Esophagus muscularis mucosa (tissue), 3 donors: ENCODE data around the gene CFAP74.

Experiments used
- CTCF ChIP-seq, 3 experiments: fragments of 200-600 bp in 2 of 3; fragments of 450-650 bp in 1 of 3; sonication (generic) in 2 of 3; IDR thresholded peaks; one replicate each; pipeline ENCODE4 v1.5.1; 2017 to 2019; ENCODE audit warnings: antibody characterized with exemption in 3 of 3, mild to moderate bottlenecking in 2 of 3, moderate library complexity in 1 of 3
- POLR2A ChIP-seq: fragments of 450-650 bp; IDR thresholded peaks from one replicate; pipeline ENCODE4 v1.6.1; 2017; ENCODE audit warnings: antibody characterized with exemption, moderate library complexity, mild to moderate bottlenecking, low read depth

GRCh38 chr1:1971017-1971416 lies 32.6 kb downstream of the CFAP74 start:
- TF ChIP-seq CTCF (IDR thresholded peaks at IDR 0.05) (no peak), POLR2A (no peak)
